ENCODE measurements around the gene SPO11.

GRCh38 chr20:57352305-57352704 lies 22.7 kb downstream of the SPO11 start:
- TF ChIP-seq CTCF (IDR thresholded peaks at IDR 0.05) (no peak), POLR2A (IDR thresholded peaks at IDR 0.05) (no peak)

All from Peyer's patch (tissue), 4 donors.